LNCAP (cell line): Measurements from ENCODE around the gene TAS2R41.

Experiments used
- CTCF ChIP-seq: fragments of 450-650 bp; IDR thresholded peaks from 2 replicates; pipeline ENCODE4 v1.5.1; 2017; ENCODE audit warnings: mild to moderate bottlenecking

The TAS2R41 gene

GRCh38 chr7:143437578-143437977, 40.1 kb upstream of the TAS2R41 start:
- TF ChIP-seq CTCF = no peak

GRCh38 chr7:143439866-143440265, 37.8 kb upstream of the TAS2R41 start:
- TF ChIP-seq CTCF = no peak

- no peak for TF ChIP-seq CTCF
These were observed 34.5 kb upstream of the TAS2R41 start, which contains the start of gene TAS2R60 for GRCh38 chr7:143443153-143443552. Gene TAS2R60, plus strand, starts transcription at chr7:143443453. Its CDS starts 0 bp downstream, at chr7:143443453.

- no peak for TF ChIP-seq CTCF
These were observed 33.5 kb upstream of the TAS2R41 start for GRCh38 chr7:143444063-143444782.

- TF ChIP-seq CTCF = no peak
These were observed 32.9 kb upstream of the TAS2R41 start for GRCh38 chr7:143444785-143445184.

- no peak for TF ChIP-seq CTCF
These were observed 30.2 kb upstream of the TAS2R41 start for GRCh38 chr7:143447466-143447865.

GRCh38 chr7:143448429-143448828, 29.2 kb upstream of the TAS2R41 start:
- no peak for TF ChIP-seq CTCF

GRCh38 chr7:143449793-143450192, 27.9 kb upstream of the TAS2R41 start:
- no peak for TF ChIP-seq CTCF
